Glutamatergic neuron (in vitro differentiated cells): Measurements from ENCODE around the gene DMBX1. TPM values are rescaled to one million over a fixed set of nuclear protein-coding genes. Genes with fewer than 3 reads are reported as not detected.

Source experiments
- DNase-seq: peaks from one replicate; pipeline ENCODE4 v3.0.0; 2022
- H3K27ac Mint-ChIP-seq: one replicate; pipeline ENCODE4 v1.8.0; 2020; ENCODE audit warnings: mild to moderate bottlenecking, mixed read lengths, inconsistent platforms; ENCODE audit not compliant: unreplicated experiment
- H3K27me3 Mint-ChIP-seq: one replicate; pipeline ENCODE4 v1.8.0; 2020; ENCODE audit warnings: mild to moderate bottlenecking, moderate library complexity, mixed read lengths, inconsistent platforms; ENCODE audit not compliant: unreplicated experiment
- H3K36me3 Mint-ChIP-seq: one replicate; pipeline ENCODE4 v1.8.0; 2020; ENCODE audit warnings: mild to moderate bottlenecking, mixed read lengths, inconsistent platforms; ENCODE audit not compliant: unreplicated experiment
- H3K4me1 Mint-ChIP-seq: one replicate; pipeline ENCODE4 v1.8.0; 2020; ENCODE audit warnings: mild to moderate bottlenecking, low read depth, mixed read lengths, inconsistent platforms; ENCODE audit not compliant: unreplicated experiment
- H3K4me3 Mint-ChIP-seq: one replicate; pipeline ENCODE4 v1.8.0; 2020; ENCODE audit warnings: mild to moderate bottlenecking, mixed read lengths, inconsistent platforms; ENCODE audit not compliant: unreplicated experiment
- H3K9me3 Mint-ChIP-seq: one replicate; pipeline ENCODE4 v1.8.0; 2020; ENCODE audit warnings: mild to moderate bottlenecking, moderate library complexity, mixed read lengths, inconsistent platforms; ENCODE audit not compliant: unreplicated experiment
- CTCF ChIP-seq: fragments of 200-600 bp; sonication (generic); IDR thresholded peaks from one replicate; pipeline ENCODE4 v1.5.0; 2021; ENCODE audit not compliant: partially characterized antibody, unreplicated experiment
- total RNA-seq: library from RNA; stranded (reverse); fragmentation: NEBNext Ultra II Directional; extraction: Animal tissue kit (Norgen Biotek cat#: 25700); gene quantifications from one replicate; pipeline ENCODE4 v1.2.1, GENCODE V29; 2021; ENCODE audit not compliant: unreplicated experiment

DMBX1 gene
- total RNA-seq, 1 donor from 2014 or later = not detected

- H3K4me3 Mint-ChIP-seq = no peak overlapping the region
- peaks cover 7% of the 10 kb centered on the region for H3K27me3 Mint-ChIP-seq
- H3K36me3 Mint-ChIP-seq = no peaks in the 10 kb centered on the region
- DNase-seq = peak; percentile 76
- H3K27ac Mint-ChIP-seq = no peak overlapping the region
- H3K9me3 Mint-ChIP-seq = peaks cover 1% of the 10 kb centered on the region
- no peaks in the 10 kb centered on the region for H3K4me1 Mint-ChIP-seq
- peak; percentile 91 for TF ChIP-seq CTCF
Observed at GRCh38 chr1:46477153-46477929, 12.3 kb upstream of the DMBX1 start.

- no peak overlapping the region for H3K27ac Mint-ChIP-seq
- H3K36me3 Mint-ChIP-seq = no peaks in the 10 kb centered on the region
- no peak overlapping the region for H3K4me3 Mint-ChIP-seq
- peaks cover 3% of the 10 kb centered on the region for H3K27me3 Mint-ChIP-seq
- peaks cover 4% of the 10 kb centered on the region for H3K9me3 Mint-ChIP-seq
- no peaks in the 10 kb centered on the region for H3K4me1 Mint-ChIP-seq
- no peak for TF ChIP-seq CTCF
- DNase-seq = no peak
Observed at GRCh38 chr1:46478721-46479485, 10.7 kb upstream of the DMBX1 start.

- DNase-seq = no peak
- Mint-ChIP-seq H3K27me3 (peaks cover 6% of the 10 kb centered on the region), H3K36me3 (no peaks in the 10 kb centered on the region), H3K4me3 (no peak overlapping the region), H3K4me1 (no peaks in the 10 kb centered on the region), H3K9me3 (peaks cover 9% of the 10 kb centered on the region), H3K27ac (no peak overlapping the region)
- TF ChIP-seq CTCF = no peak
Observed at GRCh38 chr1:46479744-46480350, 9.8 kb upstream of the DMBX1 start.

GRCh38 chr1:46480959-46481646 lies 8.5 kb upstream of the DMBX1 start:
- Mint-ChIP-seq H3K27ac (no peak overlapping the region), H3K4me1 (no peaks in the 10 kb centered on the region), H3K27me3 (peaks cover 11% of the 10 kb centered on the region), H3K9me3 (peaks cover 8% of the 10 kb centered on the region), H3K36me3 (no peaks in the 10 kb centered on the region), H3K4me3 (no peak overlapping the region)
- no peak for TF ChIP-seq CTCF
- DNase-seq = no peak
